SK-N-MC (cell line): Measurements from ENCODE around the gene TEP1.

ENCODE experiments used
- EZH2 ChIP-seq: fragments of 200-600 bp; sonication (generic); IDR thresholded peaks from one replicate; pipeline ENCODE4 v1.6.1; 2017; ENCODE audit warnings: antibody characterized with exemption
- POLR2AphosphoS5 ChIP-seq: IDR thresholded peaks from 2 replicates; pipeline ENCODE4 v1.6.1; 2012; ENCODE audit warnings: mild to moderate bottlenecking, low read depth, low read length, borderline replicate concordance

DNA sequence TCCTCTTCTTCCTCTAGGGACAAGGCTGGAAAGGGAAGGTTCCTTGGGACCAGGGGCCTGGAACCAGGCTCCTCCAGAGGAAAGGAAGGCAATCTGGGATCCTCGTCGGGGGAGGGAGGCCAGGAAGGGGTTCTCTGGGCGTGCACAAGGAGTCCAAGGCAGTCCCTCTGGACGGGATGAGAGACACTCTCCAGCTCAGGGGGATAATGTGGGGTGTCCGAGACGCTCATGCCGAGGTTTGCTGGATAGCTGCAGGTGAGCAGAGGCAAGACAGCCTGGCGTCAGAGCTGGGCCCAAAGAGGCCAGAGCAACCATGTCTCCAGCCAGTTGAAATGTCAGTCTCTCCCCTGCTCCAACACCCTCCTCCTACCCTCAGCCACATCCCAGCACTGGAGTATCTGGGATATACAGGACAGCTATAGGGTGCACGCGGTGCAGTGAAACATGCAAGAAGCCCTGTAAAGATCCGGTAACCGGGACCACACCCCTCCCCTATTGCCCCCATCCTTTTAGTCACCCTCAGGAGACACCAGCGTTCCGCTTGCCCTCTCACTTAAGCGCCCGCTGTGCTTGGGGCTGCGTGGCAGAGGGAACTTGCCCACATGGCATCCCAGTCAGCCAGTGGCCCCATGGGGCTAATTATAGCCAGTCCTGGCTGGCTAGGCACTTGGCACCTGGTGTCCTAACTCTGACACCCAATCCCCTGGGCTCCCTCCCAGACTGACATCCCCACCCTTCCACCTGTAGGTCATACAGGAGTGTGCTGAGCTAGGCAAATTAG is 22.5 kb upstream of the TEP1 start, which contains the start of gene KLHL33:
- TF ChIP-seq POLR2AphosphoS5 (no peak), EZH2 (no peak)
